Trophoblast cell (in vitro differentiated cells and primary cell): Measurements from ENCODE around the gene ERMP1.
A peak's percentile ranks its signal among the peaks of the same experiment; 100 is the strongest.

Source experiments
- DNase-seq, 2 donors: peaks; one replicate each; pipeline ENCODE4 v3.0.0-alpha.2; 2016
- H2AFZ ChIP-seq: 2 replicates; pipeline ENCODE4 v1.6.1; 2013; ENCODE audit warnings: low read length, moderate library complexity, mild to moderate bottlenecking; ENCODE audit not compliant: insufficient read depth, poor library complexity
- H2AK5ac ChIP-seq: 2 replicates; pipeline ENCODE4 v1.6.1; 2013; ENCODE audit warnings: mild to moderate bottlenecking, low read length
- H2BK120ac ChIP-seq: 2 replicates; pipeline ENCODE4 v1.6.1; 2013; ENCODE audit warnings: low read length, mild to moderate bottlenecking, moderate library complexity; ENCODE audit not compliant: insufficient read depth, poor library complexity
- H2BK12ac ChIP-seq: 2 replicates; pipeline ENCODE4 v1.6.1; 2013; ENCODE audit warnings: mild to moderate bottlenecking, low read length, moderate library complexity
- H2BK5ac ChIP-seq: 2 replicates; pipeline ENCODE4 v1.6.1; 2013; ENCODE audit warnings: low read length, low read depth, moderate library complexity, mild to moderate bottlenecking; ENCODE audit not compliant: poor library complexity
- H3K14ac ChIP-seq: 2 replicates; pipeline ENCODE4 v1.6.1; 2013; ENCODE audit warnings: mild to moderate bottlenecking, low read length
- H3K18ac ChIP-seq: 2 replicates; pipeline ENCODE4 v1.6.1; 2013; ENCODE audit warnings: mild to moderate bottlenecking, low read length
- H3K23ac ChIP-seq: 2 replicates; pipeline ENCODE4 v1.6.1; 2013; ENCODE audit warnings: low read length
- H3K27ac ChIP-seq: 2 replicates; pipeline ENCODE4 v1.5.1; 2013; ENCODE audit warnings: low read depth, mild to moderate bottlenecking, inconsistent platforms, low read length, moderate library complexity
- H3K27me3 ChIP-seq: 2 replicates; pipeline ENCODE4 v1.6.1; 2013; ENCODE audit warnings: inconsistent platforms, mild to moderate bottlenecking, low read length, moderate library complexity; ENCODE audit not compliant: insufficient read depth
- H3K36me3 ChIP-seq, 2 experiments: 1 replicate in 1 of 2; 2 replicates in 1 of 2; pipeline ENCODE4 v1.6.1; 2013; ENCODE audit warnings: low read length in 2 of 2, mild to moderate bottlenecking in 2 of 2, moderate library complexity in 1 of 2; ENCODE audit not compliant: insufficient read depth in 2 of 2, control insufficient read depth in 1 of 2
- H3K4ac ChIP-seq: 2 replicates; pipeline ENCODE4 v1.6.1; 2013; ENCODE audit warnings: low read depth, mild to moderate bottlenecking, low read length, moderate library complexity
- H3K4me1 ChIP-seq, 2 experiments: 1 replicate in 1 of 2; 2 replicates in 1 of 2; pipeline ENCODE4 v1.6.1; 2013; ENCODE audit warnings: low read length in 2 of 2, mild to moderate bottlenecking in 2 of 2, moderate library complexity in 1 of 2; ENCODE audit not compliant: insufficient read depth in 2 of 2, control insufficient read depth in 1 of 2
- H3K4me2 ChIP-seq: 2 replicates; pipeline ENCODE4 v1.6.1; 2013; ENCODE audit warnings: inconsistent platforms, mild to moderate bottlenecking, low read length, moderate library complexity
- H3K4me3 ChIP-seq: 2 replicates; pipeline ENCODE4 v1.5.1; 2013; ENCODE audit warnings: mild to moderate bottlenecking, low read depth, low read length, inconsistent platforms
- H3K79me1 ChIP-seq: one replicate; pipeline ENCODE4 v1.6.1; 2013; ENCODE audit warnings: low read length
- H3K79me2 ChIP-seq: 2 replicates; pipeline ENCODE4 v1.6.1; 2013; ENCODE audit warnings: low read length, mild to moderate bottlenecking; ENCODE audit not compliant: control insufficient read depth, insufficient read depth, poor library complexity
- H3K9ac ChIP-seq: 2 replicates; pipeline ENCODE4 v1.6.1; 2013; ENCODE audit warnings: mild to moderate bottlenecking, low read length
- H3K9me3 ChIP-seq: 2 replicates; pipeline ENCODE4 v1.6.1; 2013; ENCODE audit warnings: low read depth, mild to moderate bottlenecking, control low read depth, inconsistent platforms, low read length; ENCODE audit not compliant: insufficient read depth
- H4K12ac ChIP-seq: 2 replicates; pipeline ENCODE4 v1.6.1; 2013; ENCODE audit warnings: low read depth, mild to moderate bottlenecking, low read length, moderate library complexity
- H4K8ac ChIP-seq: 2 replicates; pipeline ENCODE4 v1.6.1; 2013; ENCODE audit warnings: low read depth, mild to moderate bottlenecking, low read length, moderate library complexity
- H4K91ac ChIP-seq: one replicate; pipeline ENCODE4 v1.6.1; 2013; ENCODE audit warnings: low read depth, mild to moderate bottlenecking, low read length, moderate library complexity
- WGBS: extraction: QIAGEN DNeasy Blood & Tissue Kit; methylation state at CpG from one replicate; pipeline ENCODE4 v1.1.7; 2013; ENCODE audit warnings: missing lambda C conversion rate; ENCODE audit not compliant: insufficient read length, insufficient coverage; ENCODE audit errors: extremely low coverage; 5-methylcytosine and 5-hydroxymethylcytosine counted together

The ERMP1 gene

DNA sequence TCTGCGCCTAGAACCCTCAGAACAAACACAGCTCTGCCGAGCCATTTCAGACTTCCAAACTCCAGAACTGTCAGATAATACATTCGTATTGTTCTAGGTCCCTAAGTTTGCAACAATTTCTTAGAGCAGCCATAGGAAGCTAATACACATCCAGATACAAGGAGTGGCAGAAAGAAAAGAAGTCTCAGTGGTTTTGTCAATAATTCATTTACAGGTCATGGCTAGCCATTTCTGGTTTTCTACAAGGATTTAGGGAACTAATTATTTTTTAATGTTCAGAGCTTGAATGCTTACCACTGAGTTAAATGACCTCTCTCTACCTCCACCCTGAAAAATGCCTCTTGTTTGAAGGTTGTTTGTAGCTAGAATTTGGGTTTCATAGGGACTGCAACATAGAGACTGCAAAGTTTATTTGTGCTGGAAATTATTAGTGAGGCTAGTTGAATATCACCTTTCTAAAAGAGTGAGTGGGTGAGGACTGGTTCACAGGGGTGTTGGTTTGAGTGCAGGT is 15.5 kb upstream of the ERMP1 start:
- Histone ChIP-seq H3K36me3 (no peaks in the 10 kb centered on the region), H2AK5ac (no peak overlapping the region), H4K12ac (no peak overlapping the region), H3K27ac (no peak overlapping the region), H3K79me1 (peaks cover 4% of the 10 kb centered on the region), H4K8ac (no peak overlapping the region), H3K4me2 (no peak overlapping the region), H2BK5ac (no peak overlapping the region), H2BK12ac (no peak overlapping the region), H3K4ac (no peak overlapping the region), H3K4me1 (peaks cover 2 to 8% of the 10 kb centered on the region in 2 experiments), H2BK120ac (no peak overlapping the region), H3K9ac (no peak overlapping the region), H3K14ac (no peak overlapping the region), H3K18ac (no peak overlapping the region), H3K79me2 (no peaks in the 10 kb centered on the region), H3K4me3 (no peak overlapping the region), H3K27me3 (no peaks in the 10 kb centered on the region), H3K9me3 (no peaks in the 10 kb centered on the region), H4K91ac (no peak overlapping the region), H2AFZ (no peak overlapping the region), H3K23ac (no peak overlapping the region)
- WGBS, result no CpG with 5 or more reads among the region's 3 CpGs
- no peak for DNase-seq

DNA sequence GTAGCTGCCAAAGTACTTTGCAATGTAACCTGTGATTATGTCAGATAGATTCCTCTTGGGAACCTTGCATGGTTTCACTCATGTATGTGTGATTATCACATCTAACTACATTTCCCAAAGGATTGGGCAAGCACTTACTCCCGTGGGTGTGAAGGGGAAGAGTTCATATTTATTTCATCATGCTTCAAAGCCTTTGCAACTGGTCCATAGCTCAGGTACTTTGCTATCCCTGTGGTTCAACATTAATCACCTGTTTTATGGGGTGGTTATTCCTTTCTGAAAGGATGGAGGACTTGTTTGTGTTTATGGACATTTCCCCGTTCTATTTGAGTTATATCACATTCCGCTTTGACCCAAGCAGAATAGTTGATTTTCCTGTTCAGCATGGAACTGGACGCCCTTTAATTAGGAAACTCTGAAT is 13.6 kb upstream of the ERMP1 start:
- Histone ChIP-seq H2AK5ac (no peak overlapping the region), H3K4me3 (no peak overlapping the region), H3K14ac (no peak overlapping the region), H3K4ac (no peak overlapping the region), H3K79me1 (peaks cover 2% of the 10 kb centered on the region), H3K9ac (no peak overlapping the region), H4K8ac (no peak overlapping the region), H3K27ac (no peak overlapping the region), H3K36me3 (no peaks in the 10 kb centered on the region), H4K12ac (no peak overlapping the region), H4K91ac (no peak overlapping the region), H3K4me2 (no peak overlapping the region), H3K18ac (no peak overlapping the region), H2BK120ac (no peak overlapping the region), H2BK5ac (no peak overlapping the region), H2AFZ (no peak overlapping the region), H3K27me3 (no peaks in the 10 kb centered on the region), H3K79me2 (no peaks in the 10 kb centered on the region), H3K23ac (no peak overlapping the region), H3K9me3 (no peaks in the 10 kb centered on the region), H2BK12ac (no peak overlapping the region), H3K4me1 (peaks cover 0 to 9% of the 10 kb centered on the region in 2 experiments)
- no CpG with 5 or more reads among the region's 4 CpGs for WGBS
- DNase-seq, result no peak

DNA sequence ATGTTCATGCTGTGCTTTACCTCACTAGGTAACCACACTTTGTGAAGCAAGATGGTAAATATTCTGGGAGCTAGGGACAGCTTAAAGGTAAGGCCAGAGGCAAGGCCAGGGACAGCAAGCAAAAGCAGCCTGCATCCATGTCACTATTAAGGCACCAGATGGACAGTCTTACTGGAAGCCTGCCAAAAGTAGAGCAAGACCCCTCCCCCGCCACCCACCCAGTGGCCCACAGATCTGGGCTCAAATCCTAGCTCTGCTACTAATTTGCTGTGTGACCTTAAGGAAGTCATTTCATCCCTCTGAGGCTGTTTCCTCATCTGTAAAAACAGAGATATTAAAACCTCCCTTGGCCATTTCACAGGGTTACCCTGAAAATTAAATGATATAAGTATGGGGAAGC is 13.2 kb upstream of the ERMP1 start:
- no peak for DNase-seq
- Histone ChIP-seq H3K9me3 (no peaks in the 10 kb centered on the region), H3K9ac (no peak overlapping the region), H2BK120ac (no peak overlapping the region), H3K4ac (no peak overlapping the region), H3K14ac (no peak overlapping the region), H2AFZ (no peak overlapping the region), H3K36me3 (no peaks in the 10 kb centered on the region), H3K27me3 (no peaks in the 10 kb centered on the region), H3K23ac (no peak overlapping the region), H2BK12ac (peak overlapping the region; percentile 68), H3K4me1 (peaks cover 0 to 9% of the 10 kb centered on the region in 2 experiments), H2AK5ac (peak overlapping the region; percentile 59), H3K4me3 (no peak overlapping the region), H4K8ac (peak overlapping the region; percentile 16), H3K79me1 (peaks cover 2% of the 10 kb centered on the region), H3K4me2 (no peak overlapping the region), H4K91ac (peak overlapping the region; percentile 70), H3K27ac (no peak overlapping the region), H3K18ac (no peak overlapping the region), H3K79me2 (no peaks in the 10 kb centered on the region), H2BK5ac (no peak overlapping the region), H4K12ac (no peak overlapping the region)
- no CpG with 5 or more reads among the region's 1 CpG for WGBS

DNA sequence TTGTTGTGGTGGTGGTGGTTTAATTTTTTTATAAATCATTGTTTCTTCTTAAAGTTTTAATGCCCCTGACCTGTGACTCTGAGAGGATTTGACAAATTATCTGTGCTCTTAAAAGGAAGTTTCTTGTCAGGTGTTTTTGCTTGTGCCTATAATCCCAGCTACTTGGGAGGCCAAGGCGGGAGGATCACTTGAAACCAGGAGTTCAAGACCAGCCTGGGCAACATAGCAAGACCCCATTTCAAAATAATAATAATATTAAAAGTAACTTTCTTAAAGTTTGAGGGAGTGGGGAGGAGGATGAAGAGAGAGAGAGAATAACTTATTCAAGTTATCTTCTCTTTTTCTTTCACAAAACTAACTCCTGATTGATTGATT is 12.2 kb upstream of the ERMP1 start:
- H2AFZ ChIP-seq, result no peak overlapping the region
- H2BK12ac ChIP-seq, result no peak overlapping the region
- H4K91ac ChIP-seq, result no peak overlapping the region
- H3K79me1 ChIP-seq, result peaks cover 2% of the 10 kb centered on the region
- no CpG with 5 or more reads among the region's 1 CpG for WGBS
- no peak overlapping the region for H3K18ac ChIP-seq
- H2BK120ac ChIP-seq, result no peak overlapping the region
- no peaks in the 10 kb centered on the region for H3K36me3 ChIP-seq
- no peak overlapping the region for H4K12ac ChIP-seq
- H3K4me2 ChIP-seq, result no peak overlapping the region
- no peak overlapping the region for H3K27ac ChIP-seq
- H2BK5ac ChIP-seq, result no peak overlapping the region
- peaks cover 0 to 9% of the 10 kb centered on the region in 2 experiments for H3K4me1 ChIP-seq
- H3K4me3 ChIP-seq, result no peak overlapping the region
- DNase-seq, result no peak
- no peaks in the 10 kb centered on the region for H3K9me3 ChIP-seq
- H3K27me3 ChIP-seq, result no peaks in the 10 kb centered on the region
- no peaks in the 10 kb centered on the region for H3K79me2 ChIP-seq
- H3K4ac ChIP-seq, result no peak overlapping the region
- no peak overlapping the region for H3K14ac ChIP-seq
- H4K8ac ChIP-seq, result no peak overlapping the region
- H3K23ac ChIP-seq, result no peak overlapping the region
- H2AK5ac ChIP-seq, result no peak overlapping the region
- H3K9ac ChIP-seq, result no peak overlapping the region
